ENCODE data around the gene NDC80.

The NDC80 gene

DNA sequence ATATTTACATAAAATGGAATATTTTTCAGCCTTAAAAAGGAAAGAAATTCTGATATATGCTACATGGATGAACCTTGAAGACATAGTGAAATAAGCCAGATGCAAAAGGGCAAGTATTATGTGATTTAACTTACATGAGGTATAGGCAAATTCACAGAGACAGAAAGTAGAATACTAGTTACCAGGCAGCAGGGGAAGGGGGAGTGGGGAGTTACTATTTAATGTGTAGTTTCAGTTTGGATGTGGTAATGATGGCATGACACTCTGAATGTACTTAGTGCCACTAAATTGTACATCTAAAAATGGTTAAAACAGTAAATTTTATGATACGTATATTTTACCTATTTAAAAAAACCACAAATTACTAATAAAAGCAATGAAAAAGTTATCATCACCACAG lies 12.1 kb upstream of the NDC80 start:
- no peak for DNase-seq (ENCODE audit: low spot score)

DNA sequence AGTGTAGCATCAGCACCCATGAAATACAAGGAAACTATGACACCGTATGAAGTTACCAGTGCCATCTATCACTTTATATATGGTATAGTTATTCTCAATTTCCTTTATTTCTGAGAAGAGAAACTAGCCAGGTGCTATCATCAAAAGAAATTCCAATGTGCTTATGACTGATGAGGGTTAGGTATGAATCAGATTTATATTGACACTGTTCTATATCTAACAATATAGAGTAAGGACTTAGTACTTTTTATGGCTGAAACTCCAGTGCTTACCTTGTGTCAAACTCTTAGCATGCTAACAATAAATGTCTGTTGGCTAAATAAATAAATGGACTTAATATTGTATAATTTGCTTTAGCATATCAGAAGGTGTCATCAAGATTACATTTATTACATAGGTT lies 7.0 kb upstream of the NDC80 start:
- DNase-seq (ENCODE audit: low spot score) = no peak

DNA sequence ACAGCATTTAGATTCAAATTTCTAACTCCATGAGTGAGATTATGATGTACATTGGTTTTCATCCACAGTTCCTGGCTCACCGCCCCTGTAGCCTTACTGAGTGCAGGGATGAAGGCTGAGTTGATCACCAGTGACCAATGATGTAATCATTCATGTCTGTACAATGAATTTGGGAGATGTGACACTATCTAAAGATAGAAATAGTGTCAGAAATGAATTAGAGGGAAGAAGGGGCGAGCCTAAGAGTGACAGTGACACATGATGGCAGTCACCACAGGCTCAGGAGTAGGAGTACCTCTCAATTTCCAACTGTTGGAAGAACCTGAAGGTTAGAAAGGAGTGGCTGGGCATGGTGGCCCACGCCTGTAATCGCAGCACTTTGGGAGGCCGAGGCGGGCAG lies 3.2 kb upstream of the NDC80 start:
- no peak for DNase-seq (ENCODE audit: low spot score)

DNA sequence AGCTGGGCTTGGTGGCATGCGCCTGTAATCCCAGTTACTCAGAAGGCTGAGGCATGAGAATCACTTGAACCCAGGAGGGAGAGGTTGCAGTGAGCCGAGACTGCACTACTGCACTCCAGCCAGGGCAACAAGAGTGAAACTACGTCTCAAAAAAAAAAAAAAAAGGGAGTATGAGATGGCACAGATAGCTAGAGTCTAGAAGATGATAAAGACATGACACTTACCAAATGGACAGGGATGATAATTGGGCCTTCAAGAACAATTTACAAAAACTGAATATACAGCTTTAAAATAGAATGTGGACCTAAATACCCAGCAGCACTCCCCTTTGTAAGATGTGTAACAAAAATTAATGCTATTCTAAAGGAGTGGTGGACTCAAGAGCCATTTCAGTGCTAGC lies 2.8 kb upstream of the NDC80 start:
- no peak for DNase-seq (ENCODE audit: low spot score)

DNA sequence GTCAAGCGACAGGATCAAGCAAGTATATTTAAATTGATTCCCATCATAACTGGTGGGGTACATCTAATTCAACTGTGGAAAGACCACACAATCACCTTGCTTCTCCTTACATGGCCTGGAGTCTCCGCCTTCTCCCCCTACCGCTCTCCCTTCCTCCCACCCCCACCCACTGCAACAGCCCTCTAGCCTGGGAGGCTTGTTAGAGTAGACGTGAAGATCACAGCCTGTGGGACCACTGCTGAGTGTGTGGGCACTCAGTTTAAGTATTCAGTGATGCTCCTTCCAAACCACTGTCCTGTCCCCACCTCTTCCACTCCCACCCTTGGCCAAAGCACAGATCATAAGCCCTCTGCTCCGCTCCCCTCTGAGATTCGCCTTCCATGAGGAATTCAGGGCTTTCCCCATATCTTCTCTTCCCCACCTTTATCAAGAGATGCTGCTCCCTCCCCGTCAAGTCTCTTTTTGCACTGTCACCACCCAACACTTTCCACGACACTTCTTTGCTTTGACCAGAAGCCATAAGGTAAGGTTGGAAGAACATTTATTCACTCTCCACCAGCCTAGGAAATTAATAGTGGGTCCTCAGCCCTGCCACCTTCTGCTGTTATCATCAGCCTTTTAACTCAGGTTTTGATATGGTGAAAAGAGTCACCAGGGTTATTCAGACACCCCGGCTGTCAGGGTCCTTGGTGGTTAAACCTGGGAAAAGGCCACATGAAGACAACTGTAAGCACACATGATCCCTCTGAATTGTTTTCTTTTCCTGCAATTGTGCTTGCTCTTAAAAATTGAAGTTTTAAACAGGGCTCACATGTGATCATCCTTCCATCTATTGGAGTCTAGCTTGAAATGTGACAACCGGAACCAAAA lies 1.8 kb upstream of the NDC80 start:
- DNase-seq (ENCODE audit: low spot score) = peak; percentile 40

DNA sequence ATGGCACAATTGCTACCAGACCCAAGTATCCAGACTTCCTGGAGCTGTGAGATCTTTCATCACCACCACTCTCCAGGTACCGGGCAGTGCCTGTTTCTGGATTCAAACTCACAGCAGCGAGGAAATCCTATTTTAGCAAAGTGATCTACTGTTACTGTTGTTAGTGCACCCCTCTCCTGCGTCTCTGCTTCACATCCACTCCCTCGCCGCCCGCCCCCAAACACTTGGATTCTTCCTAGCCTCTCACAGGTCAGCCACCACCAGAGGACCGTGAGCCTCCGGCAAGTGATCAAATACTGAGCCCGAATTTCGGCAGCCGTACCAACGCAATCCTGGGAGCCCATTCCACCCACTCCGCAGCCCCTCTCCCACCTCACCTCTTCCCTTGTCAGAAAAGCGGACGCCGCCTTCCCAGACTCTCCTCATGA lies 571 bp upstream of the NDC80 start:
- no peak for DNase-seq (ENCODE audit: low spot score)

DNA sequence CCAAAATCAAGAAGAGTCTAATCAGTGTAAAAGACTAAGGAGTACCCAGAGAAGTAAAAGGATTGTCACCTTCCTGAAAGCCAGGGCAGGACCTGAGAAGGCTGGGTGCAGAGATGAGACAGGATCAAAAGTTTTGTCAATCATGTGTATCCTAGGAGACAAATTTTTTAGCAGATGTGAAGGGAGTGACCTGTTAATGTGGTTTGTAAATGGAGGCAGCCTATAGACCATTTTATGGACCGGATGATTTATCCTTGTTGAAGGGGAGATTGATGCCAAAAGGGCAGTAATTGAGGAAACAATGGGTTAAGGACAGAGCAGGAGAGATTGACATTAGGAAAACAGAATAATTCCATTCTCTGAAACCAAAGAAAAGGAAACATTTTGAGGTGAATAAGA lies 813 bp downstream of the NDC80 start:
- DNase-seq (ENCODE audit: low spot score) = peak; percentile 39

DNA sequence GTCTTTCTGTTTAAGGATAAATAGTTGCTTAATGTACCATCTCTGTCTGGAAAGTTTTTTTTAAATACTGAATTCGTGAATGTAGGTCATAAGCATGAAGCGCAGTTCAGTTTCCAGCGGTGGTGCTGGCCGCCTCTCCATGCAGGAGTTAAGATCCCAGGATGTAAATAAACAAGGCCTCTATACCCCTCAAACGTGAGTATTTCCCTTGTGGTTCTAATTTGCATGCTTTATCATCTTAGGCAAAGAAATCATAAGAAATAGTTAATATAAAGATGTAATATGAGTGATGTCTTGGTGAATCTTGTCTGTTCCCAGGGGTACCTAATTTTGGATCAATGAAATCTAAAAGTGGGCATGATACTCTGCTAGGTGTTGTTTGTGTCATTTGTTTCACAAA lies 1.5 kb downstream of the NDC80 start:
- no peak for DNase-seq (ENCODE audit: low spot score)

DNA sequence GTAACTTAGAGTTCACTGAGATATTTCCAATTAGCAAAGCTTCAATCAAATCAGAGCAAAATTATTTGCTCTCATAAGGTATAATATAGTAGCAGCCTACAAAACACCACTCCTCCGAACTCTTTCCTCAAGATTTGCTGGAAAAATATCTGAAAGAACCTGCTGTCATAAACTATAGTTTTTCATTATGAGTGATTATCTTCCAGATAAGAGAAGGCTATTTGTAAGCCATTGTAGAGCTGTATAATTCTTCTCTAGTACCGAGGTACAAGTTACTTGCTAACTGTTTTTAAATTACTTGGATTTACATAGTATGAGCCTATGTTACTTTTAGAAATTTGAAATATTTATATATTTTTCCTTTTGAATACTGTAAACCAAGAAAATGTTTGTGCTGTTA lies 2.1 kb downstream of the NDC80 start:
- DNase-seq (ENCODE audit: low spot score) = no peak

DNA sequence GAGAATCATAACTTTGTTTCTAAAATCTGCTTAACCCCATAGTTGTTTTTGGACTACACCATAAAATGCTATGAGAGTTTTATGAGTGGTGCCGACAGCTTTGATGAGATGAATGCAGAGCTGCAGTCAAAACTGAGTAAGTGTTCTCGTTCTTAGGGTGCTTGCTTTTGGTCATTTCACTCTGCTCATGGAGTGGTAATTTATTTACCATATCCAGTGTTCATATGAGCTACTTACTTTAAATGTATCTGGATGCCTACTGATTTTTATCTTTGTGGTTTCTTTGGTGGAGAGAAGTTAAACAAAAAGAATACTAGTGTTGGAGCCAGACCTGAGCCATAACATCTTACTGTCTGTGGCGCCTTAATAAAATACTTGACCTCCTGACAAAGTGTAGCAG lies 16.4 kb downstream of the NDC80 start:
- DNase-seq (ENCODE audit: low spot score) = no peak

DNA sequence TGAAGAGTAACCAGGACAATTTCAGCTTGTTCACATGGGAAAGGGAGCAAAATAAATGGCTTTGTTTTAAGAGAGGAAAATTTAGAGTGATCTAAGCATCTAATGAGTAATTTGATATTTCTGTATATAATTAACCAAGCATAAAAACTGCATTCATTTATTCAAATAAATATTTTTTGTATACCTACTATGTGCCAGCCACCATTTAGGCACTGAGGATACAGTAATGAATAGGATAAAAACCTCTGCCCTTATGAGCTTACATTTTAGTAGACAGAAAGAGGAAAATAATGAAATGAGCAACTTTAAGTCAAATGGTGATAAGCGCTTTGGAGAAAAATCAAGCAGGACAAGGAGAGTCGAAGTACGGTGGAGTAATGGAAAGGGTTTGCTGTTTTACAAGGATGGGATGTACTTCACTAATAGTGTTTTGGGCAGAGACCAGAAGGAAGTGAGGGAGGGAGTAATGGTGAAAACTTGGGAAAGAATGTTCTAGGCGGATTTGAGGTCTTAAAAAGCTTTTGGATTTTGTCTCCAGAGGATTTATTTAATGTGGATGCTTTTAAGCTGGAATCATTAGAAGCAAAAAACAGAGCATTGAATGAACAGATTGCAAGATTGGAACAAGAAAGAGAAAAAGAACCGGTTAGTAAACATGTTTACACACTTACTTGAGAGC lies 17.4 kb downstream of the NDC80 start:
- no peak for DNase-seq (ENCODE audit: low spot score)

DNA sequence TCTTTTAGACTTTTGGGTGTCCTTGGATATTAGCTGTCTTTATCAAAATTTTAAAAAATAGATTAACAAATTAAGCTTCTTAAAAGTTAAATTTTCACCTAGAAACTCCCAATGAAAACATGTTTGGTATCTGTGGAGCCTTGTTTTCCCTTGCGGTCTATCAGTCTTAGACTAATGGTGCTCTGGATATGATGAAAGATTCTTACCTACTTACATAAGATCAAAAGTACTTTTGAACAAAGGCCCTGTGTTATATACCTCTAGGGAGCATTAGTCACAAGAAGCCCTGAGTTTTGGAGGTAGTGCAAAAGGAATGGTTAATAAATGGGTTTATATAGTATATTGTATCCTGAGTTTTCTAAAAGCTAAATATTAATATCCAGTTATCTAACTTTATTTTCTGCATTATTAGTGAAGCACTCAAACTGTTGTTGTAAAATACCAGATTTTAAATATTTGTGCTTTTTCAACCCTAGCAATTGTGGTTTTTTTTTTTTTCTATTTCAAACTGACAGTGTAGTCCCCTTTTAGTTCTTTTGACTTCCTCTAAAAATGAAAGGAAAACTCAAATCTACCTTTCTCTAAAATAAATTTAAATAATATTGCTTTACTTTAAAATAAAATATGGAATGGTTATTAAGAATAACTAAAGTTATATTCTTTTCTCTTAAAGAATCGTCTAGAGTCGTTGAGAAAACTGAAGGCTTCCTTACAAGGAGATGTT lies 18.1 kb downstream of the NDC80 start:
- no peak for DNase-seq (ENCODE audit: low spot score)

DNA sequence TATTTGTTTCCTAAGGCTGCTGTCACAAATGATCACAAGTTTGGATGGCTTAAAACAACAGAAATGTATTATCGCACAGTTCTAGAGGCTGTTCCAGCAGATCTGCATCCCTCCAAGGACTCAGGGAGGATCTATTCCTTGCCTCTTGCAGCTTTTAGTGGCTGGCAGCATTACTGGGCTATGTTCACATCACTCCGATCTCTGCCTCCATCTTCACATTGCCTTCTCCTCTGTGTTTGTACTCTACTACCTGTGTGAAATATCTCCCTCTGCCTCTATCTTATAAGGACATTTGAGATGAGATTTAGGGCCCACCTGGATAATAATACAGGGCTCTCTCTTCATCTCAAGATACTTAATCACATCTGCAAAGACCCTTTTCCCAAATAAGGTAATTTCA lies 18.9 kb downstream of the NDC80 start:
- DNase-seq (ENCODE audit: low spot score) = no peak

DNA sequence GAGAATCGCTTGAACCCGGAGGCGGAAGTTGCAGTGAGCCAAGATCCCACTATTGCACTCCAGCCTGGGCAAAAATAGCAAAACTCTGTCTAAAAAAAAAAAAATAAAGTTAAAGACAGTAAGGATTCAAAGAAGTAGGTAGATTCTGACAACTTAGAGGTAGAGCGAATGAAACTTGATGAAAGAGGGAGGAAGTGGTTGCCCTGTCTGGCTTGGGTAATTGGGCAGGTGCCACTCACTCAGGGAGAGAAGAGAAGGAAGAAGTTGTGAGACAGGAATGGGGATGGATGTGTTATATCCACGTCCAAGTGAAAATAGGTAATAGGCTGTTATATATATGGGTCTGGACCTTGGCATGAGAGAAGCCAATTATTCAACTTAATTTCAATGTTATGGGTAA lies 26.3 kb downstream of the NDC80 start:
- no peak for DNase-seq (ENCODE audit: low spot score)

DNA sequence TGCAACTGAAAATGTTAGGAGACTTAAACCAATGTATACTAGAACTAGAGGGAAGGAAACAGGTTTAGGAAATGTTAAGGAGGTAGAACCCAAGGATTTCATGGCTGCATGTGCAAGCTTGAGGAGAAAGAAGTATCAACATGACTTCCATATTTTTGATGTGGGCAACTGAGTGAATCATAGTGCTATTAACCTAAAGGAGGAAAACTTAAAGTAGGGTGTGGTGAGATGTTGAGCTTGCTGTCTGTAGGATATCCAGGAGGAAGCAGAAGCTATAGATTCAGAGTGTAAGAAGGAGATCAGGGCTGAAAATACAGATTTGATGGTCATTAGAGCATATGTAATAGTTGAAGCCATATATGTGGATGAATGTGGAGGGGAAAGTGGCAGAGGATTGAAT lies 31.5 kb downstream of the NDC80 start:
- DNase-seq (ENCODE audit: low spot score) = no peak

DNA sequence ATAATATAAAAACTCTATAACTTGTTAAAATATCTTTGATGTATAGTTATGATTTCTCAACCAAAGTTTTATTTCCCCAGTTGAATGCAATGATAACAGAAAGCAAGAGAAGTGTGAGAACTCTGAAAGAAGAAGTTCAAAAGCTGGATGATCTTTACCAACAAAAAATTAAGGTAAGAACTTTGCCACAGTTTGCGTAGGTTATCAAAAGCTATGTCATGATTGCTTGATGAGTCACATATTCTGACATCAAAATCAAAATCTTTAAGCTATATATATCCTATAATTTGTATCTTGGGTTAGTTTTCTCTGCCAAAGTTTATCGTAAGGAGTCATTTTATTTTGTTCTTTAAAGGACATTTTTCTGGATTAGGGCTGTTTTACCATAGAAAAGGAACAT lies 35.0 kb downstream of the NDC80 start:
- no peak for DNase-seq (ENCODE audit: low spot score)

DNA sequence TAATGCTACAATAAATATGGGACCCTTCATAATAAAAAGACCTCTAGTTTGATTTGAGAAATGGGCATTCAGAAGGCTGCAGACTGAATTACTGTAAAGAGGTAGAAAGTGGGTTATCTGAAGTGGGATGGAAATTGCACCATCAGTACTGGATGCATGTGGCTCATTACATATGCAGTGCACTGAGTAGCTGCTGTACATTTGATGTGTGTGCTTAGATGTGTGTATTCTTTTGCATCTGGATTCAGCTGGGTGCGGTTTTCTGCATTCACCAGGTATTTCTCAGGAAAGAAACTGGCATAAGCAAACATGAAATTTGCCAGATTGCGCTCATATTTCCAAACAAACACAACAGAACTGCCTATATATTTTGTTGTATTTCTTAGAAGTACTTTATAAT lies 38.2 kb downstream of the NDC80 start:
- DNase-seq (ENCODE audit: low spot score) = no peak

DNA sequence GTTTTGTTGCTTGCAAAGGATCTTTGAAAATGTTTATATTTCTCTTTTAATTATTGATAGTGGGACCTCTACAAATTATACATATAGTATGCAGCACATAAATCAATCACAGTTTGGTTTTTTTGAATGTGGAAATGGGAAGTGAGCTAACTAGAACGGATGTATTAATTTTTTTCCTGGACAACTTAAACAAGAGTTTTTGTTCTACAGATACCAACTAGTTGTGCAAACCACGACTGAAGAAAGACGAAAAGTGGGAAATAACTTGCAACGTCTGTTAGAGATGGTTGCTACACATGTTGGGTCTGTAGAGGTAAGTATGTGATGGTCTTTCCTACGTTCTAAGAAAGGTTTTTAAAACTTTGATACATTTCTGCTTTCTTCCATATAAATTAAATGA lies 39.2 kb downstream of the NDC80 start:
- DNase-seq (ENCODE audit: low spot score) = no peak

DNA sequence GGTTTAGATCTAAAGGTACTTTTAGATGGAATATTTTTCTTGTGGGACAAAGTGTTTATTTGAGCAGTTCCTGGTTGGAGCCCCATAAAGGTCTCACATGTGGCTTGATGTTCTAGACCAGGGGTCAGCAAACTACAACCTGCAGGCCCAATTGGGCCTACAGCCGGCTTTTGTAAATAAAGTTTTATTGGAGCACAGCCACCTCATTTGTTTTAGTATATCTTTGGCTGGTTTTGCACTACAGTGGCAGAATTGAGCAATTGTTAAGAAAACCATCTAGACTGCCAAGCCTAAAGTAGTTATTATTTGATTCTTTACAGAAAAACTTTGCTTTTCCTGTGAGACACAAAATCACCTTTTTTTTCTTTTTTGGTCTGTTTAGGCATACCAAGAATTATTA lies 41.6 kb downstream of the NDC80 start:
- DNase-seq (ENCODE audit: low spot score) = no peak

DNA sequence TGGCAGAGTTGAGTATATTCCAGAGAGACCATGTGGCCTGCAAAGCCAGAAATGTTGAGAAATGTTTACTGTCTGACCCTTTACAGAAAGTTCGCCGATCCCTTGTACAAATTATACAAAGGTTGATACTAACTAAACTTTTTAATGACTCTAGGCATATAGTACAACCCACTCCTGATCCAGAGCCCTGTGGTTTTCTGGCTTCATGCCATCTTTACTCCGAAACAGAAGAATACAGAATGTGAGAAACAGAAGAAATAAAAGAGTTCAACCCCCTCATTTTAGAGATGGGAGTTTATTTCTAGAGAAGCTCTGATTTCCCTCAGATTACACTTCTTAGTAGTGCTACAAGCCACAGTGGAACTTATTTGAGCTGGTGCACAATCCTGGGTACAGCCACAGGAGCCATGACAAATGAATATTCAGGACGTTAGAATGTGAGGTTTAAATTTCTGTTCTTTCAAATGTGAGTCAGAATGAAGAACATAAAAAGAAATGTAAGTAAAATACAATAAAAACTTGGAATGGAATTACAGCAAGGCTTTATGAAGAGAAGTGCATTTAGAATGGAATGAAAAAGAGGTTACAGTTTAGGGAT lies 46.1 kb downstream of the NDC80 start:
- no peak for DNase-seq (ENCODE audit: low spot score)

DNA sequence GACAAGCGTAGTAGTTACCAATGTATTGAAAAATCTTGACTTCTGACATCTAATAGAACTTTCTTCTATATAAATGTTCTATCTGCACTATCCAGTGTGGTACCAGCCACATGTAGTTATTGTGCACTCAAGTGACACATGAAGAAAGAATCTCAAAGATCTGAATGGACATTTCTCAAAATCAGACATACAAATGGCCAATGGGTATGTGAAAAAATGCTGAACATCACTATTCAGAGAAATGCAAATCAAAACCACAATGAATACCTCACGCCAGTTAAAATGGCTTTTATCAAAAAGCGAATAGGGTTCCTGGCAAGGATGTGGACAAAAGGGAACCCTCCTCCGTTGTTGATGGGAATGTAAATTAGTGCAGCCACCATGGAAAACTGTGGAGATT lies 46.7 kb downstream of the NDC80 start:
- DNase-seq (ENCODE audit: low spot score) = no peak

DNA sequence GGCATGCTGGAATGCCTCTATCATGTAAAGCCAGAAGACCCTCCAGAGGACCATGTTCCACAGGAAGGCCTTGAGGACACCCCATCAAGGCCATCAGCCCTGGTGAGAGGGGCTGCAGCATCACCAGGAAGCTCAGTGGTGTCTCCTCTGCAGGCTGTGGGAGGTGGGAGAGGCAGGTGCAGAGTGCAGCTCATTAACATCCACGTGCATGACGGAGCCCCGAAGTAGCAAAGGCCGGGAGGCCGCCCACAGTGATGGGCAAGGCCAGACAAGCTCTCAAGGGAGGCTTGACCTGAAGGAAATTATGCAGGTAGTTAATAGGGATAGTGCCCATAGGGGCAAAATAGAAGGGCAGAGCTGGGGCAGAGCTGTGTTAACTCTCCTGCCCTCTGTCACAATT lies 53.9 kb downstream of the NDC80 start:
- DNase-seq (ENCODE audit: low spot score) = no peak

DNA sequence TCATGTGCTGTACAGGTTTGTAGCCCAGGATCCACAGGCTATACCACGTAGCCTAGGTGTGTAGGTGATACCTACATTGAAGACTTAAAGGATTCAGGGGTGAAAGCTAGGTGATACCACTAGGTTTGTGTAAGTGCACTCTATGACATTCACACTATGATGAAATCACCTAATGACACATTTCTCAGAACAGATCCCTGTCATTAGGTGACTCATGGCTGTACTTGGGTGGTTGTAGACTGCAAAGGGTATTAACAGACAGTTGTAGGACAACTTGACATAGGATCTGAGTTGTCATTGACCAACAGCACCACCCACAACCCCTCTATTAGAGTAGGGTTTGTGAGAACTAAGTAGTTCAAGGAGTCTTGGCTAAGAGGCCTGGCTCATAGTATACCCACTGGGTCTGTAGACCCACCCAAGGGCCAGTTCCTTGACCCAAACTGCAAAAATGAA lies 56.5 kb downstream of the NDC80 start:
- no peak for DNase-seq (ENCODE audit: low spot score)

All from hematopoietic multipotent progenitor cell treated with erythropoietin and hydrocortisone succinate and interleukin-3 and kit ligand, for 15 days (in vitro differentiated cells).